ENCODE results near the gene CYTH3. TPM values are rescaled to one million over a fixed set of nuclear protein-coding genes. Genes with fewer than 3 reads are reported as not detected.
A peak's percentile ranks its signal among the peaks of the same experiment; 100 is the strongest.

CYTH3 gene
- total RNA-seq, 2 donors from 2014 or later: 83.8 to 89.4 TPM

DNA sequence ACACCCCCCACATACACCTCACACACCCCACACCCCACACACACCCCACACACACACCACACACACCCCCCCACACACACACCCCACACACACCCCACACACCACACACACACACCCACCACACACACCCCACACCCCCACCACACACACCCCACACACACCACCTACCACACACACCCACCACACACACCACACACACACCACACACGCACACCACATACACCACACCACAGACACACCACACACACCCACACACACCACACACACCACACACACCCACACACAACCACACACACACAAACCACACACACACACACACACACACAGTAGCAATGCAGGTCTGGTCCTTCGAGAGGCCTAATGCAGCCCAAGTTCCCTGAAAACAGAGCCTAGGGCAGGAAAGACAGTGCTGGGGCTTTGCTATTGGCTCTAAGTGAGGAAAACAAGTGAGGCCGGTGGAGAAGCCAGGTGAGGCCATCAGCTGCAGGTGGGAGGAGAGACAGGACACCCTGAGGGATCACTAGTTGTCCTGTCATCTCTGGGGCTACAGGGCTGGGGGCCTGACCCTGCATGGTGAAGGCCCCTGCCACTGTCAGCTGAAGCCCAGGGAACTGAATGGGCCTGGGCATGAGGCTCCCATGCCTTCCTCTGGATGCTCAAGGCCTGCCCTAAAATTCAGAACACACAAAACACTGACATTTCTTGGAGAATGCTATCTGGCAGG lies 92.6 kb downstream of the CYTH3 start:
- TF ChIP-seq, protein P1, sequence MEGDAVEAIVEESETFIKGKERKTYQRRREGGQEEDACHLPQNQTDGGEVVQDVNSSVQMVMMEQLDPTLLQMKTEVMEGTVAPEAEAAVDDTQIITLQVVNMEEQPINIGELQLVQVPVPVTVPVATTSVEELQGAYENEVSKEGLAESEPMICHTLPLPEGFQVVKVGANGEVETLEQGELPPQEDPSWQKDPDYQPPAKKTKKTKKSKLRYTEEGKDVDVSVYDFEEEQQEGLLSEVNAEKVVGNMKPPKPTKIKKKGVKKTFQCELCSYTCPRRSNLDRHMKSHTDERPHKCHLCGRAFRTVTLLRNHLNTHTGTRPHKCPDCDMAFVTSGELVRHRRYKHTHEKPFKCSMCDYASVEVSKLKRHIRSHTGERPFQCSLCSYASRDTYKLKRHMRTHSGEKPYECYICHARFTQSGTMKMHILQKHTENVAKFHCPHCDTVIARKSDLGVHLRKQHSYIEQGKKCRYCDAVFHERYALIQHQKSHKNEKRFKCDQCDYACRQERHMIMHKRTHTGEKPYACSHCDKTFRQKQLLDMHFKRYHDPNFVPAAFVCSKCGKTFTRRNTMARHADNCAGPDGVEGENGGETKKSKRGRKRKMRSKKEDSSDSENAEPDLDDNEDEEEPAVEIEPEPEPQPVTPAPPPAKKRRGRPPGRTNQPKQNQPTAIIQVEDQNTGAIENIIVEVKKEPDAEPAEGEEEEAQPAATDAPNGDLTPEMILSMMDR (IDR thresholded peaks at IDR 0.05): no peak
- no peak for ATAC-seq (ENCODE audit: insufficient number of reproducible peaks, low FRiP score, low read depth)
- Histone ChIP-seq H3K36me3 (peaks cover 5% of the 10 kb centered on the region), H3K4me1 (ENCODE audit: control insufficient read depth in 1 of 2, low read depth in 2 of 2) (peaks cover 49 to 57% of the 10 kb centered on the region in 2 donors), H3K9me3 (no peaks in the 10 kb centered on the region), H3K27me3 (replicated peaks; ENCODE audit: insufficient read depth) (no peaks in the 10 kb centered on the region), H3K27ac (peak overlapping the region in 1 of 2 donors; percentile 17), H3K4me3 (no peak overlapping the region)
- DNase-seq (ENCODE audit: low spot score): no peak

GRCh38 chr7:6178298-6179029 lies 94.0 kb downstream of the CYTH3 start:
- H3K36me3 ChIP-seq: peaks cover 5% of the 10 kb centered on the region
- H3K9me3 ChIP-seq: no peaks in the 10 kb centered on the region
- TF ChIP-seq, protein P1 (IDR thresholded peaks at IDR 0.05): no peak
- H3K27me3 ChIP-seq (replicated peaks; ENCODE audit: insufficient read depth): no peaks in the 10 kb centered on the region
- peak; percentile 29 for DNase-seq (ENCODE audit: low spot score)
- H3K4me1 ChIP-seq (ENCODE audit: control insufficient read depth in 1 of 2, low read depth in 2 of 2): peaks cover 49 to 61% of the 10 kb centered on the region in 2 donors
- H3K4me3 ChIP-seq: peak overlapping the region; percentile 41
- peak; percentile 73 for ATAC-seq (ENCODE audit: insufficient number of reproducible peaks, low FRiP score, low read depth)
- H3K27ac ChIP-seq: peak overlapping the region; percentile 52 to 89

DNA sequence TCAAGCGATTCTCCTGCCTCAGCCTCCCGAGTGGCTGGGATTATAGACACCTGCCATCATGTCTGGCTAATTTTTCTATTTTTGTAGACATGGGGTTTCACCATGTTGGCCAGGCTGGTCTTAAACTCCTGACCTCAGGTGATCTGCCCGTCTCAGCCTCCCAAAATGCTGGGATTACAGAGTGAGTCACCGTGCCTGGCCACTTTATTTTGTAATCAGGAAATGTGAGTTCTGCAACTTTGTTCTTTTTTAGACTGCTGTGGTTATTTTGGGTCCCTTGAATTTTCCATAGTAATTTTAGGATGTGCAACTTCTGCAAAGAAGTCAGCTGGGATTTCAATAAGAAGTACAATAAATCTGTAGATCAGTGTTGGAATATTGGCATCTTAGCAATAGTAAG lies 96.8 kb downstream of the CYTH3 start:
- Histone ChIP-seq H3K4me1 (ENCODE audit: control insufficient read depth in 1 of 2, low read depth in 2 of 2) (peaks cover 45 to 74% of the 10 kb centered on the region in 2 donors), H3K27ac (peak overlapping the region; percentile 52 to 89), H3K27me3 (replicated peaks; ENCODE audit: insufficient read depth) (no peaks in the 10 kb centered on the region)

GRCh38 chr7:6172910-6173295 lies 99.5 kb downstream of the CYTH3 start:
- no peak for DNase-seq (ENCODE audit: low spot score)
- TF ChIP-seq, protein P1 (IDR thresholded peaks at IDR 0.05): no peak
- peaks cover 24 to 54% of the 10 kb centered on the region in 2 donors for H3K4me1 ChIP-seq (ENCODE audit: control insufficient read depth in 1 of 2, low read depth in 2 of 2)
- H3K4me3 ChIP-seq: no peak overlapping the region
- H3K36me3 ChIP-seq: peaks cover 19% of the 10 kb centered on the region
- no peaks in the 10 kb centered on the region for H3K9me3 ChIP-seq
- H3K27me3 ChIP-seq (replicated peaks; ENCODE audit: insufficient read depth): no peaks in the 10 kb centered on the region
- no peak for ATAC-seq (ENCODE audit: insufficient number of reproducible peaks, low FRiP score, low read depth)
- no peak overlapping the region for H3K27ac ChIP-seq

More for the DNA sequence above, 96.8 kb downstream of the CYTH3 start:
- H3K36me3 ChIP-seq: peaks cover 7% of the 10 kb centered on the region
- H3K9me3 ChIP-seq: no peaks in the 10 kb centered on the region
- DNase-seq (ENCODE audit: low spot score): no peak
- TF ChIP-seq, protein P1 (IDR thresholded peaks at IDR 0.05): no peak
- H3K4me3 ChIP-seq: peak overlapping the region; percentile 17
- peak; percentile 50 for ATAC-seq (ENCODE audit: insufficient number of reproducible peaks, low FRiP score, low read depth)

DNA sequence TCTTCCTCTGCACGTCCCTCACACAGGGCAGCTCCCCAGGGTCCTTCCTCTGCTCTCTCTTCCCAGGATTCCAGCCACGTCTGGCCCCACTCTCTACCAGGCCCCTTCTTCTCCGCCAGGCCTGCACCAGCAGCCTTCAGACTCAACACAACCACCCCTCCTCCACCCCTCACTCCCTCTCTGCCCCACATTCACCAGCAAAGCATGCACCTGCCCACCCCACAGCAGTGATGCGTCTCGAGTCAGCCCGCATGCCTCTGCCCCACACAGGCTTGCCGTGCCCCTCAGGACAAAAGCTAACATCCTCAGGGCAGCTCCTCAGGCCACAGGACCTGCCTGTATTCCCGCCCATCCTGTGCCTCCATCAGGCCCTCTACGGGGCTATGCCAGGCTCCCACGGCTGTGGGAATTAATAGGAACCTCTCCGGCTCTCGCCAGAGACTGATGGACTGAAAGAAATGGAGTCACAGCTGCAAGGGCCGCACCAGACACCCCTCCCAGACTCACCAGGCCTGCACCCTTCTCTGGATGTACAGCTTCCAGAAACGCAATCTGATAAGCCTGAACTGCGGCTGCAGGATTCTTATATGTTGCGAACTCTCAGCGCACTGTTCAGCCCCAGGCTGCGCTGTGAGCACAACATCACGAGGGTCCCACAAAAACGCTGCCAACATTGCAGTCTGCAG lies 100.1 kb downstream of the CYTH3 start:
- ATAC-seq (ENCODE audit: insufficient number of reproducible peaks, low FRiP score, low read depth): no peak
- no peak overlapping the region for H3K27ac ChIP-seq

More for the DNA sequence above, 100.1 kb downstream of the CYTH3 start:
- H3K4me1 ChIP-seq (ENCODE audit: control insufficient read depth in 1 of 2, low read depth in 2 of 2): peaks cover 19 to 54% of the 10 kb centered on the region in 2 donors
- H3K9me3 ChIP-seq: no peaks in the 10 kb centered on the region
- H3K27me3 ChIP-seq (replicated peaks; ENCODE audit: insufficient read depth): no peaks in the 10 kb centered on the region
- DNase-seq (ENCODE audit: low spot score): no peak
- TF ChIP-seq, protein P1 (IDR thresholded peaks at IDR 0.05): no peak
- H3K36me3 ChIP-seq: peaks cover 16% of the 10 kb centered on the region
- no peak overlapping the region for H3K4me3 ChIP-seq

All from thoracic aorta (tissue), 2 donors.